ENCODE results near the gene RTN4IP1.
"Not testable (repeated sequence)": the region's sequence is repeated elsewhere in the genome, so short reads cannot be mapped to it uniquely, and the experiment has no call there.

Gene RTN4IP1

GRCh38 chr6:106560996-106561685, 68.2 kb downstream of the RTN4IP1 start:
- H3K9ac ChIP-seq (ENCODE audit: low read depth, low read length, poor library complexity) = no peak overlapping the region
- no peak overlapping the region for H3K14ac ChIP-seq (ENCODE audit: low read length)
- H4K8ac ChIP-seq (ENCODE audit: low read depth, low read length) = no peak overlapping the region
- H3K23ac ChIP-seq (ENCODE audit: low read depth, low read length, poor library complexity) = no peak overlapping the region
- no peak overlapping the region for H3K4me2 ChIP-seq (ENCODE audit: insufficient read depth, low read length, poor library complexity, severe bottlenecking)
- no CpG with 5 or more reads among the region's 7 CpGs for WGBS, 2 donors (ENCODE audit: extremely low coverage in 2 of 2, insufficient read length in 2 of 2, insufficient replicate concordance in 1 of 2)
- H3K79me1 ChIP-seq (ENCODE audit: low read depth, low read length) = no peaks in the 10 kb centered on the region
- H3K36me3 ChIP-seq (replicated peaks in 1 of 2; ENCODE audit: control insufficient read depth in 2 of 2, insufficient read depth in 2 of 2, low read length in 2 of 2) = no peaks in the 10 kb centered on the region
- no peaks in the 10 kb centered on the region for H3K27me3 ChIP-seq (ENCODE audit: control insufficient read depth in 3 of 3, insufficient read depth in 3 of 3, low read depth in 1 of 3, low read length in 3 of 3)
- no peak overlapping the region for H2BK15ac ChIP-seq (ENCODE audit: low read length)
- no peak overlapping the region for H2BK12ac ChIP-seq (ENCODE audit: low read length)
- H4K91ac ChIP-seq (ENCODE audit: low read depth, low read length, poor library complexity) = no peak overlapping the region
- H2AK5ac ChIP-seq (ENCODE audit: low read depth, low read length) = no peak overlapping the region
- H3K18ac ChIP-seq (ENCODE audit: low read length) = no peak overlapping the region
- no peak overlapping the region for H2AFZ ChIP-seq (ENCODE audit: low read length)
- no peak for DNase-seq (ENCODE audit: low spot score)
- H3K4ac ChIP-seq (ENCODE audit: low read length) = no peak overlapping the region
- no peaks in the 10 kb centered on the region for H3K9me3 ChIP-seq (replicated peaks in 1 of 2; ENCODE audit: control insufficient read depth in 2 of 2, insufficient read depth in 1 of 2, low read depth in 1 of 2, low read length in 2 of 2)
- no peaks in the 10 kb centered on the region for H3K4me1 ChIP-seq (ENCODE audit: control insufficient read depth in 2 of 2, insufficient read depth in 1 of 2, low read depth in 1 of 2, low read length in 2 of 2)
- no peak overlapping the region for H3K27ac ChIP-seq (replicated peaks; ENCODE audit: low read length)
- no peak overlapping the region for H3K4me3 ChIP-seq (ENCODE audit: low read length in 2 of 2)
- H2BK120ac ChIP-seq (ENCODE audit: low read depth, low read length) = no peak overlapping the region
- H2BK5ac ChIP-seq (ENCODE audit: low read length) = no peak overlapping the region

DNA sequence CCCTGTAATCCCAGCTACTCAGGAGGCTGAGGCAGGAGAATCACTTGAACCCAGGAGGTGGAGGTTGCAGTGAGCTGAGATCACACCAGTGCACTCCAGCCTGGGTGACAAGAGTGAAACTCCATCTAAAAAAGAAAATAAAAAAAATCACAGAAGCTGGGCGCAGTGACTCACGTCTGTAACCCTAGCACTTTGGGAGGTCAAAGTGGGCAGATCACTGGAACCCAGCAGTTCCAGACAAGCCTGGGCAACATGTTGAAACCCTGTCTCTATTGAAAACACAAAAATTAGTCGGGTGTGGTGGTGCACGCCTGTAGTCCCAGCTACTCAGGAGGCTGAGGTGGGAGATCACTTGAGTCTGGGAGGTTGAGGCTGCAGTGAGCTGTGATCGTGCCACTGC, 69.6 kb downstream of the RTN4IP1 start:
- WGBS, 2 donors (ENCODE audit: extremely low coverage in 2 of 2, insufficient read length in 2 of 2, insufficient replicate concordance in 1 of 2) = no CpG with 5 or more reads among the region's 5 CpGs
- not testable (repeated sequence) for DNase-seq (ENCODE audit: low spot score)

DNA sequence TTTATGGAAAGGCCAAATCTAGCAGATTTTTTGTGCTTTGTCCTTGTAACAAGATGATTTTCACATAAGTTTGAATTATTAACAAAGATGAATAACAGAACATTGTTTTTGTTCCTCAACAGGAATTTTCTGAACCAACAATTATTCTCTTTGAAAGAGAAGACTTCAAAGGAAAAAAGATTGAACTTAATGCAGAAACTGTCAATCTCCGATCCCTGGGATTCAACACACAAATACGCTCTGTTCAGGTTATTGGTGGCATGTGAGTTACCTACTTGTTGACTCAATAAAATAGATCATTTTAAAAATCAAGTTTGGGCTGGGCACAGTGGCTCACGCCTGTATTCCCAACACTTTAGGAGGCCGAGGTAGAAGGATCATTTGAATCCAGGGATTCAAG, 70.9 kb downstream of the RTN4IP1 start:
- no peak overlapping the region for H4K8ac ChIP-seq (ENCODE audit: low read depth, low read length)
- H2BK12ac ChIP-seq (ENCODE audit: low read length) = no peak overlapping the region
- peaks cover 2% of the 10 kb centered on the region in 2 donors for H3K4me1 ChIP-seq (ENCODE audit: control insufficient read depth in 2 of 2, insufficient read depth in 1 of 2, low read depth in 1 of 2, low read length in 2 of 2)
- H2AFZ ChIP-seq (ENCODE audit: low read length) = no peak overlapping the region
- WGBS, 2 donors (ENCODE audit: extremely low coverage in 2 of 2, insufficient read length in 2 of 2, insufficient replicate concordance in 1 of 2) = no CpG with 5 or more reads among the region's 4 CpGs
- no peak overlapping the region for H3K14ac ChIP-seq (ENCODE audit: low read length)
- H3K9me3 ChIP-seq (replicated peaks in 1 of 2; ENCODE audit: control insufficient read depth in 2 of 2, insufficient read depth in 1 of 2, low read depth in 1 of 2, low read length in 2 of 2) = no peaks in the 10 kb centered on the region
- H3K18ac ChIP-seq (ENCODE audit: low read length) = no peak overlapping the region
- H3K36me3 ChIP-seq (replicated peaks in 1 of 2; ENCODE audit: control insufficient read depth in 2 of 2, insufficient read depth in 2 of 2, low read length in 2 of 2) = no peaks in the 10 kb centered on the region
- H3K4me3 ChIP-seq (ENCODE audit: low read length in 2 of 2) = no peak overlapping the region
- no peak overlapping the region for H2AK5ac ChIP-seq (ENCODE audit: low read depth, low read length)
- H3K79me1 ChIP-seq (ENCODE audit: low read depth, low read length) = no peaks in the 10 kb centered on the region
- no peak overlapping the region for H4K91ac ChIP-seq (ENCODE audit: low read depth, low read length, poor library complexity)
- no peaks in the 10 kb centered on the region for H3K27me3 ChIP-seq (ENCODE audit: control insufficient read depth in 3 of 3, insufficient read depth in 3 of 3, low read depth in 1 of 3, low read length in 3 of 3)
- H2BK5ac ChIP-seq (ENCODE audit: low read length) = no peak overlapping the region
- no peak overlapping the region for H3K9ac ChIP-seq (ENCODE audit: low read depth, low read length, poor library complexity)
- H3K27ac ChIP-seq (replicated peaks; ENCODE audit: low read length) = no peak overlapping the region
- no peak overlapping the region for H2BK15ac ChIP-seq (ENCODE audit: low read length)
- no peak overlapping the region for H3K23ac ChIP-seq (ENCODE audit: low read depth, low read length, poor library complexity)
- DNase-seq (ENCODE audit: low spot score) = no peak
- no peak overlapping the region for H3K4ac ChIP-seq (ENCODE audit: low read length)
- no peak overlapping the region for H3K4me2 ChIP-seq (ENCODE audit: insufficient read depth, low read length, poor library complexity, severe bottlenecking)
- no peak overlapping the region for H2BK120ac ChIP-seq (ENCODE audit: low read depth, low read length)

More for the DNA sequence above, 69.6 kb downstream of the RTN4IP1 start:
- H3K9ac ChIP-seq (ENCODE audit: low read depth, low read length, poor library complexity); H2AFZ ChIP-seq (ENCODE audit: low read length); H3K4me2 ChIP-seq (ENCODE audit: insufficient read depth, low read length, poor library complexity, severe bottlenecking); H4K8ac ChIP-seq (ENCODE audit: low read depth, low read length); H3K27ac ChIP-seq (replicated peaks; ENCODE audit: low read length); H3K79me1 ChIP-seq (ENCODE audit: low read depth, low read length); H3K4me3 ChIP-seq (ENCODE audit: low read length in 2 of 2); H3K4ac ChIP-seq (ENCODE audit: low read length); H3K23ac ChIP-seq (ENCODE audit: low read depth, low read length, poor library complexity); H3K14ac ChIP-seq (ENCODE audit: low read length); H2BK12ac ChIP-seq (ENCODE audit: low read length); H3K18ac ChIP-seq (ENCODE audit: low read length); H3K4me1 ChIP-seq (ENCODE audit: control insufficient read depth in 2 of 2, insufficient read depth in 1 of 2, low read depth in 1 of 2, low read length in 2 of 2); H2BK120ac ChIP-seq (ENCODE audit: low read depth, low read length); H3K9me3 ChIP-seq (replicated peaks in 1 of 2; ENCODE audit: control insufficient read depth in 2 of 2, insufficient read depth in 1 of 2, low read depth in 1 of 2, low read length in 2 of 2); H2BK15ac ChIP-seq (ENCODE audit: low read length); H3K36me3 ChIP-seq (replicated peaks in 1 of 2; ENCODE audit: control insufficient read depth in 2 of 2, insufficient read depth in 2 of 2, low read length in 2 of 2); H3K27me3 ChIP-seq (ENCODE audit: control insufficient read depth in 3 of 3, insufficient read depth in 3 of 3, low read depth in 1 of 3, low read length in 3 of 3); H2AK5ac ChIP-seq (ENCODE audit: low read depth, low read length); H2BK5ac ChIP-seq (ENCODE audit: low read length); H4K91ac ChIP-seq (ENCODE audit: low read depth, low read length, poor library complexity): not testable (repeated sequence)

- Histone ChIP-seq H3K79me1 (ENCODE audit: low read depth, low read length) (no peaks in the 10 kb centered on the region), H3K18ac (ENCODE audit: low read length) (no peak overlapping the region), H3K9ac (ENCODE audit: low read depth, low read length, poor library complexity) (no peak overlapping the region), H3K9me3 (replicated peaks in 1 of 2; ENCODE audit: control insufficient read depth in 2 of 2, insufficient read depth in 1 of 2, low read depth in 1 of 2, low read length in 2 of 2) (no peaks in the 10 kb centered on the region), H2BK12ac (ENCODE audit: low read length) (no peak overlapping the region), H3K4me3 (ENCODE audit: low read length in 2 of 2) (no peak overlapping the region), H3K4me2 (ENCODE audit: insufficient read depth, low read length, poor library complexity, severe bottlenecking) (no peak overlapping the region), H3K27ac (replicated peaks; ENCODE audit: low read length) (no peak overlapping the region), H3K14ac (ENCODE audit: low read length) (no peak overlapping the region), H3K4me1 (ENCODE audit: control insufficient read depth in 2 of 2, insufficient read depth in 1 of 2, low read depth in 1 of 2, low read length in 2 of 2) (peaks cover 2% of the 10 kb centered on the region in 2 donors), H3K4ac (ENCODE audit: low read length) (no peak overlapping the region), H2BK5ac (ENCODE audit: low read length) (no peak overlapping the region), H2BK15ac (ENCODE audit: low read length) (no peak overlapping the region), H4K8ac (ENCODE audit: low read depth, low read length) (no peak overlapping the region), H2AFZ (ENCODE audit: low read length) (no peak overlapping the region), H3K27me3 (ENCODE audit: control insufficient read depth in 3 of 3, insufficient read depth in 3 of 3, low read depth in 1 of 3, low read length in 3 of 3) (no peaks in the 10 kb centered on the region), H3K23ac (ENCODE audit: low read depth, low read length, poor library complexity) (no peak overlapping the region), H2BK120ac (ENCODE audit: low read depth, low read length) (no peak overlapping the region), H3K36me3 (replicated peaks in 1 of 2; ENCODE audit: control insufficient read depth in 2 of 2, insufficient read depth in 2 of 2, low read length in 2 of 2) (no peaks in the 10 kb centered on the region), H2AK5ac (ENCODE audit: low read depth, low read length) (no peak overlapping the region), H4K91ac (ENCODE audit: low read depth, low read length, poor library complexity) (no peak overlapping the region)
- DNase-seq (ENCODE audit: low spot score) = no peak
- WGBS, 2 donors (ENCODE audit: extremely low coverage in 2 of 2, insufficient read length in 2 of 2, insufficient replicate concordance in 1 of 2) = no CpG with 5 or more reads among the region's 2 CpGs
Measured at GRCh38 chr6:106557837-106558236, 71.5 kb downstream of the RTN4IP1 start.
